NCI-H2171 treated with DMSO at 0.1 percent for 48 hours (cell line): ENCODE measurements around the gene TMEM161A.
"Not testable (repeated sequence)": the region's sequence is repeated elsewhere in the genome, so short reads cannot be mapped to it uniquely, and the experiment has no call there.

Experiments
- DNase-seq: peaks from one replicate; lab custom pipeline; 2025; lab: John Stamatoyannopoulos, UW

Gene TMEM161A

GRCh38 chr19:19121371-19121770 is 16.9 kb downstream of the TMEM161A start:
- no peak for DNase-seq

- DNase-seq: no peak
Measured at GRCh38 chr19:19120308-19121231, 17.7 kb downstream of the TMEM161A start.

- DNase-seq: no peak
Measured at GRCh38 chr19:19119325-19120237, 18.7 kb downstream of the TMEM161A start.

- DNase-seq: no peak
Measured at GRCh38 chr19:19115954-19116353, 22.3 kb downstream of the TMEM161A start.

GRCh38 chr19:19113040-19113626 is 25.1 kb downstream of the TMEM161A start:
- peak; percentile 80 for DNase-seq

GRCh38 chr19:19111967-19112580 is 26.2 kb downstream of the TMEM161A start:
- no peak for DNase-seq

- DNase-seq: no peak
Measured at GRCh38 chr19:19111136-19111835, 27.0 kb downstream of the TMEM161A start.

GRCh38 chr19:19110410-19111135 is 27.7 kb downstream of the TMEM161A start:
- DNase-seq: no peak

GRCh38 chr19:19109601-19110000 is 28.7 kb downstream of the TMEM161A start:
- DNase-seq: no peak

GRCh38 chr19:19107654-19108053 is 30.6 kb downstream of the TMEM161A start:
- DNase-seq: no peak

- not testable (repeated sequence) for DNase-seq
Measured at GRCh38 chr19:19106938-19107337, 31.3 kb downstream of the TMEM161A start.

GRCh38 chr19:19106056-19106551 is 32.2 kb downstream of the TMEM161A start:
- no peak for DNase-seq

- peak; percentile 49 for DNase-seq
Measured at GRCh38 chr19:19105365-19106055, 32.8 kb downstream of the TMEM161A start.

- DNase-seq: no peak
Measured at GRCh38 chr19:19103167-19103566, 35.1 kb downstream of the TMEM161A start.

- not testable (repeated sequence) for DNase-seq
Measured at GRCh38 chr19:19102566-19102965, 35.7 kb downstream of the TMEM161A start.

GRCh38 chr19:19101540-19101939 is 36.7 kb downstream of the TMEM161A start:
- DNase-seq: no peak

GRCh38 chr19:19098703-19099632 is 39.3 kb downstream of the TMEM161A start:
- no peak for DNase-seq

- DNase-seq: no peak
Measured at GRCh38 chr19:19098084-19098702, 40.1 kb downstream of the TMEM161A start.
